ENCODE measurements around the gene WDR37.
A peak's percentile ranks its signal among the peaks of the same experiment; 100 is the strongest.

WDR37 gene

GRCh38 chr10:1110674-1111119, 54.5 kb downstream of the WDR37 start:
- Histone ChIP-seq H3K27ac (ENCODE audit: low read length, poor library complexity, severe bottlenecking) (peak overlapping the region; percentile 81), H2AK5ac (ENCODE audit: low read length, severe bottlenecking) (peak overlapping the region; percentile 36), H4K91ac (ENCODE audit: low read length) (no peak overlapping the region), H3K27me3 (ENCODE audit: control insufficient read depth in 1 of 2, insufficient read depth in 1 of 2, low read length in 2 of 2) (no peaks in the 10 kb centered on the region), H2AFZ (ENCODE audit: low read depth, low read length) (no peak overlapping the region), H2BK5ac (ENCODE audit: low read depth, low read length, poor library complexity, severe bottlenecking) (peak overlapping the region; percentile 75), H4K8ac (ENCODE audit: low read length) (peak overlapping the region; percentile 14), H3K4ac (ENCODE audit: low read depth in 1 of 2, low read length in 2 of 2) (peak overlapping the region in 1 of 2 experiments; percentile 1), H3K9me3 (ENCODE audit: control insufficient read depth, low read length) (no peaks in the 10 kb centered on the region), H2BK120ac (ENCODE audit: low read depth, low read length) (no peak overlapping the region), H3K4me2 (ENCODE audit: low read length, poor library complexity, severe bottlenecking) (no peak overlapping the region), H2BK12ac (ENCODE audit: low read length in 2 of 2) (peak overlapping the region in 1 of 2 experiments; percentile 59), H3K9ac (ENCODE audit: low read length) (no peak overlapping the region), H3K4me3 (ENCODE audit: insufficient read depth in 1 of 2, low read depth in 1 of 2, low read length in 2 of 2) (no peak overlapping the region), H3K79me1 (replicated peaks; ENCODE audit: low read length, poor library complexity, severe bottlenecking) (peaks cover 27% of the 10 kb centered on the region), H3K18ac (ENCODE audit: low read depth in 1 of 2, low read length in 2 of 2) (peak overlapping the region; percentile 7 to 34), H3K14ac (ENCODE audit: low read length in 2 of 2) (peak overlapping the region in 1 of 2 experiments; percentile 64), H3K36me3 (ENCODE audit: control insufficient read depth in 1 of 2, insufficient read depth in 2 of 2, low read depth in 1 of 2, low read length in 2 of 2) (peaks cover 60 to 93% of the 10 kb centered on the region in 2 experiments), H3K4me1 (ENCODE audit: control insufficient read depth, insufficient read depth, low read depth, low read length) (peaks cover 8% of the 10 kb centered on the region), H3K23ac (ENCODE audit: low read length in 2 of 2) (no peak overlapping the region), H2BK15ac (ENCODE audit: low read depth, poor library complexity, severe bottlenecking) (peak overlapping the region; percentile 75)
- WGBS = 93% methylated on average over 12 of the region's 12 CpGs
- DNase-seq = no peak

- Histone ChIP-seq H3K18ac (ENCODE audit: low read depth in 1 of 2, low read length in 2 of 2) (no peak overlapping the region), H3K23ac (ENCODE audit: low read length in 2 of 2) (no peak overlapping the region), H3K36me3 (ENCODE audit: control insufficient read depth in 1 of 2, insufficient read depth in 2 of 2, low read depth in 1 of 2, low read length in 2 of 2) (peaks cover 56 to 90% of the 10 kb centered on the region in 2 experiments), H3K9ac (ENCODE audit: low read length) (no peak overlapping the region), H2AFZ (ENCODE audit: low read depth, low read length) (no peak overlapping the region), H2BK5ac (ENCODE audit: low read depth, low read length, poor library complexity, severe bottlenecking) (no peak overlapping the region), H3K14ac (ENCODE audit: low read length in 2 of 2) (no peak overlapping the region), H4K91ac (ENCODE audit: low read length) (no peak overlapping the region), H3K4ac (ENCODE audit: low read depth in 1 of 2, low read length in 2 of 2) (no peak overlapping the region), H3K27me3 (ENCODE audit: control insufficient read depth in 1 of 2, insufficient read depth in 1 of 2, low read length in 2 of 2) (no peaks in the 10 kb centered on the region), H3K4me2 (ENCODE audit: low read length, poor library complexity, severe bottlenecking) (no peak overlapping the region), H3K79me1 (replicated peaks; ENCODE audit: low read length, poor library complexity, severe bottlenecking) (peaks cover 24% of the 10 kb centered on the region), H2BK15ac (ENCODE audit: low read depth, poor library complexity, severe bottlenecking) (no peak overlapping the region), H2AK5ac (ENCODE audit: low read length, severe bottlenecking) (no peak overlapping the region), H3K4me1 (ENCODE audit: control insufficient read depth, insufficient read depth, low read depth, low read length) (peaks cover 8% of the 10 kb centered on the region), H3K27ac (ENCODE audit: low read length, poor library complexity, severe bottlenecking) (no peak overlapping the region), H2BK120ac (ENCODE audit: low read depth, low read length) (no peak overlapping the region), H3K9me3 (ENCODE audit: control insufficient read depth, low read length) (no peaks in the 10 kb centered on the region), H3K4me3 (ENCODE audit: insufficient read depth in 1 of 2, low read depth in 1 of 2, low read length in 2 of 2) (no peak overlapping the region), H4K8ac (ENCODE audit: low read length) (no peak overlapping the region), H2BK12ac (ENCODE audit: low read length in 2 of 2) (no peak overlapping the region)
- no peak for DNase-seq
- WGBS = 98% methylated on average over 9 of the region's 10 CpGs
These were observed 58.1 kb downstream of the WDR37 start for GRCh38 chr10:1114315-1114714.

GRCh38 chr10:1114719-1115606, 58.8 kb downstream of the WDR37 start:
- Histone ChIP-seq H3K14ac (ENCODE audit: low read length in 2 of 2) (no peak overlapping the region), H3K27me3 (ENCODE audit: control insufficient read depth in 1 of 2, insufficient read depth in 1 of 2, low read length in 2 of 2) (no peaks in the 10 kb centered on the region), H2BK12ac (ENCODE audit: low read length in 2 of 2) (no peak overlapping the region), H3K23ac (ENCODE audit: low read length in 2 of 2) (no peak overlapping the region), H3K27ac (ENCODE audit: low read length, poor library complexity, severe bottlenecking) (no peak overlapping the region), H2AFZ (ENCODE audit: low read depth, low read length) (no peak overlapping the region), H3K4ac (ENCODE audit: low read depth in 1 of 2, low read length in 2 of 2) (no peak overlapping the region), H3K4me1 (ENCODE audit: control insufficient read depth, insufficient read depth, low read depth, low read length) (peaks cover 6% of the 10 kb centered on the region), H2BK5ac (ENCODE audit: low read depth, low read length, poor library complexity, severe bottlenecking) (no peak overlapping the region), H3K18ac (ENCODE audit: low read depth in 1 of 2, low read length in 2 of 2) (no peak overlapping the region), H2AK5ac (ENCODE audit: low read length, severe bottlenecking) (no peak overlapping the region), H4K8ac (ENCODE audit: low read length) (no peak overlapping the region), H2BK15ac (ENCODE audit: low read depth, poor library complexity, severe bottlenecking) (no peak overlapping the region), H2BK120ac (ENCODE audit: low read depth, low read length) (no peak overlapping the region), H3K36me3 (ENCODE audit: control insufficient read depth in 1 of 2, insufficient read depth in 2 of 2, low read depth in 1 of 2, low read length in 2 of 2) (peaks cover 56 to 93% of the 10 kb centered on the region in 2 experiments), H3K79me1 (replicated peaks; ENCODE audit: low read length, poor library complexity, severe bottlenecking) (peaks cover 26% of the 10 kb centered on the region), H4K91ac (ENCODE audit: low read length) (no peak overlapping the region), H3K9me3 (ENCODE audit: control insufficient read depth, low read length) (no peaks in the 10 kb centered on the region), H3K4me2 (ENCODE audit: low read length, poor library complexity, severe bottlenecking) (no peak overlapping the region), H3K4me3 (ENCODE audit: insufficient read depth in 1 of 2, low read depth in 1 of 2, low read length in 2 of 2) (no peak overlapping the region), H3K9ac (ENCODE audit: low read length) (no peak overlapping the region)
- DNase-seq = no peak
- 92% methylated on average over 11 of the region's 12 CpGs for WGBS

GRCh38 chr10:1115607-1115955, 59.4 kb downstream of the WDR37 start:
- H3K27ac ChIP-seq (ENCODE audit: low read length, poor library complexity, severe bottlenecking) = no peak overlapping the region
- H3K4me3 ChIP-seq (ENCODE audit: insufficient read depth in 1 of 2, low read depth in 1 of 2, low read length in 2 of 2) = no peak overlapping the region
- H3K36me3 ChIP-seq (ENCODE audit: control insufficient read depth in 1 of 2, insufficient read depth in 2 of 2, low read depth in 1 of 2, low read length in 2 of 2) = peaks cover 59 to 93% of the 10 kb centered on the region in 2 experiments
- H2BK12ac ChIP-seq (ENCODE audit: low read length in 2 of 2) = no peak overlapping the region
- H3K9me3 ChIP-seq (ENCODE audit: control insufficient read depth, low read length) = no peaks in the 10 kb centered on the region
- no peak overlapping the region for H3K4ac ChIP-seq (ENCODE audit: low read depth in 1 of 2, low read length in 2 of 2)
- no peak overlapping the region for H2BK15ac ChIP-seq (ENCODE audit: low read depth, poor library complexity, severe bottlenecking)
- peaks cover 29% of the 10 kb centered on the region for H3K79me1 ChIP-seq (replicated peaks; ENCODE audit: low read length, poor library complexity, severe bottlenecking)
- H2BK5ac ChIP-seq (ENCODE audit: low read depth, low read length, poor library complexity, severe bottlenecking) = no peak overlapping the region
- H2AK5ac ChIP-seq (ENCODE audit: low read length, severe bottlenecking) = no peak overlapping the region
- DNase-seq = no peak
- no peaks in the 10 kb centered on the region for H3K27me3 ChIP-seq (ENCODE audit: control insufficient read depth in 1 of 2, insufficient read depth in 1 of 2, low read length in 2 of 2)
- H3K4me1 ChIP-seq (ENCODE audit: control insufficient read depth, insufficient read depth, low read depth, low read length) = peaks cover 3% of the 10 kb centered on the region
- H3K9ac ChIP-seq (ENCODE audit: low read length) = no peak overlapping the region
- no peak overlapping the region for H2BK120ac ChIP-seq (ENCODE audit: low read depth, low read length)
- H4K91ac ChIP-seq (ENCODE audit: low read length) = no peak overlapping the region
- no peak overlapping the region for H3K4me2 ChIP-seq (ENCODE audit: low read length, poor library complexity, severe bottlenecking)
- WGBS = 100% methylated on average over 5 of the region's 6 CpGs
- no peak overlapping the region for H3K23ac ChIP-seq (ENCODE audit: low read length in 2 of 2)
- H2AFZ ChIP-seq (ENCODE audit: low read depth, low read length) = no peak overlapping the region
- H3K14ac ChIP-seq (ENCODE audit: low read length in 2 of 2) = no peak overlapping the region
- no peak overlapping the region for H4K8ac ChIP-seq (ENCODE audit: low read length)
- no peak overlapping the region for H3K18ac ChIP-seq (ENCODE audit: low read depth in 1 of 2, low read length in 2 of 2)

Measured in mesenchymal stem cell (in vitro differentiated cells and primary cell).